Motor neuron (in vitro differentiated cells): ENCODE results near the gene IL32. TPM values are rescaled to one million over a fixed set of nuclear protein-coding genes. Genes with fewer than 3 reads are reported as not detected.
"Not testable (repeated sequence)": the region's sequence is repeated elsewhere in the genome, so short reads cannot be mapped to it uniquely, and the experiment has no call there.

Experiments used
- ATAC-seq, 8 experiments: fragments of 200-7000 bp; cut with Tn5 transposase; replicated peaks in 6 of 8; 2 replicates each; pipeline ENCODE4 v1.8.0; 2021; ENCODE audit warnings: mild to moderate bottlenecking in 8 of 8, moderate library complexity in 8 of 8
- H3K27ac ChIP-seq, 2 donors: fragments of 250-450 bp; sonication (Bioruptor Pico); 2 replicates each; pipeline ENCODE4 v1.9.0; 2021; ENCODE audit warnings: antibody characterized with exemption in 2 of 2, mild to moderate bottlenecking in 2 of 2, moderate library complexity in 1 of 2
- H3K4me1 ChIP-seq, 2 donors: fragments of 250-450 bp; sonication (Bioruptor Pico); replicated peaks in 1 of 2; 2 replicates each; pipeline ENCODE4 v1.6.1; 2021; ENCODE audit warnings: antibody characterized with exemption in 2 of 2, mild to moderate bottlenecking in 2 of 2, moderate library complexity in 1 of 2
- H3K4me3 ChIP-seq, 5 donors: fragments of 250-450 bp; sonication (Bioruptor Pico); 2 replicates each; pipeline ENCODE4 v1.9.0; 2021; ENCODE audit warnings: antibody characterized with exemption in 5 of 5, mild to moderate bottlenecking in 5 of 5, moderate library complexity in 4 of 5
- WGBS, 10 experiments: fragments of 450-650 bp; shearing (Covaris generic); methylation state at CpG; one replicate each; pipeline ENCODE4 v1.0.0; 2022; 5-methylcytosine and 5-hydroxymethylcytosine counted together
- in situ Hi-C, 9 experiments: fragments of 400-800 bp; cut with MboI; loops; one replicate each; pipeline ENCODE4 v1.15.0; 2021; ENCODE audit warnings: low sequenced_read_pairs in 9 of 9, low pct_unique_long_range_greater_than_20kb in 2 of 9; ENCODE audit not compliant: unreplicated experiment in 9 of 9
- total RNA-seq, 8 experiments: library from RNA; unstranded; fragments of 300-600 nt; gene quantifications; 2 replicates each; pipeline versions ENCODE4 v1.2.3 to v1.2.4, GENCODE V29; 2022

Gene IL32
- total RNA-seq, 8 experiments from 2014 or later, result 0.22 to 41.3 (median 4.0) TPM

DNA sequence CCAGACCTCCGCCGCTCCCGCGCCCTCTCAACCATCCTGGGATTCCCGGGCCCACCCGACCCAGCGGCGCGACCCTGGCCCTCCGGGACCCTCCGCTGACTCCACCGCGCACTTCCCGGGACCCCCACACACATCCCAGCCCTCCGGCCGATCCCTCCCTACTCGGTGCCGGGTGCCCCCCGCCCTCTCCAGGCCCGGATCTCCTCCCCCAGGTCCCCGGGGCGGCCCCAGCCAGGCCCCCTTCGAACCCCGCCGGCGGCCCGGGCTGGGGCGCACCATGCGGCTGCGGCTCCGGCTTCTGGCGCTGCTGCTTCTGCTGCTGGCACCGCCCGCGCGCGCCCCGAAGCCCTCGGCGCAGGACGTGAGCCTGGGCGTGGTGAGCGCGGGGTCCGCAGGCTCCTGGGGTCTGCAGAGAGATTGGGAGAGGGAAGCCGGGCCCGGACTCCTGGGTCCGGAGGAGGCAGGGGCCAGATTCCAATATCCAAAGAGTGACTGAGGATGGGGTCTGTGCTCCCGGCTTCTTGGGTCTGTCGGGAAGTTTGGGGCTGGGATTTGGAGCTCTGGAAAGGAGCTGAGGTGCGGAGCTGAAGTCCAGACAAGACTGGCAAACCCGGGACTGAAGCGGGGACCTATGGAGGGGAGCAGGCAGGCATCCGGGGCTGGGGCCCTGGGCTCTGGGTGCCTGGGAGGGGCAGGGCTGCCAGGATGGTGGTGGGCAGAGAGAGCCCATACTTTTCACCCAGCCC, 18.6 kb upstream of the IL32 start:
- in situ Hi-C loops, result loop anchor here in 1 of 9 experiments (25.0 kb wide), 1 partner anchor 90 kb away; the partner anchor contains the start of gene ZNF213
- no peak overlapping the region for H3K27ac ChIP-seq
- H3K4me1 ChIP-seq, result peaks cover 8 to 9% of the 10 kb centered on the region in 2 donors
- peak in 6 of 8 experiments; percentile 5 to 15 (median 12) for ATAC-seq
- 4% methylated on average over 5 of the region's 54 CpGs; no CpG with 5 or more reads in 9 of the 10 experiments for WGBS, 10 experiments
- H3K4me3 ChIP-seq, result peak overlapping the region in 1 of 5 donors; percentile 36

DNA sequence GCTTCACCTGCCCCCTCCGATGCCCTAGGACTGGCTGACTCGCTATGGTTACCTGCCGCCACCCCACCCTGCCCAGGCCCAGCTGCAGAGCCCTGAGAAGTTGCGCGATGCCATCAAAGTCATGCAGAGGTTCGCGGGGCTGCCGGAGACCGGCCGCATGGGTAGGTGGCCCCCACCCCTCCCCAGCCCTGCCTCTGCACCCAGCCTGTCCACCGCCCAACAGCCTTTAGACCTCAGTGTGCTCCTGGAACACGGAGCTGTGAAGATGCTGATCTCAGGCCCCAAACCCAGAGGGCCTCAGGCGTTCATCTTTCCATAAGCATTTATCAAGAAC, 18.1 kb upstream of the IL32 start:
- in situ Hi-C loops, result loop anchor here in 1 of 9 experiments (25.0 kb wide), 1 partner anchor 90 kb away; the partner anchor contains the start of gene ZNF213
- 0 to 34% (median 20%) methylated on average over 1 to 3 of the region's 13 CpGs; no CpG with 5 or more reads in 7 of the 10 experiments for WGBS, 10 experiments
- Histone ChIP-seq H3K4me1 (peaks cover 8 to 9% of the 10 kb centered on the region in 2 donors), H3K4me3 (no peak overlapping the region), H3K27ac (no peak overlapping the region)
- no peak for ATAC-seq

DNA sequence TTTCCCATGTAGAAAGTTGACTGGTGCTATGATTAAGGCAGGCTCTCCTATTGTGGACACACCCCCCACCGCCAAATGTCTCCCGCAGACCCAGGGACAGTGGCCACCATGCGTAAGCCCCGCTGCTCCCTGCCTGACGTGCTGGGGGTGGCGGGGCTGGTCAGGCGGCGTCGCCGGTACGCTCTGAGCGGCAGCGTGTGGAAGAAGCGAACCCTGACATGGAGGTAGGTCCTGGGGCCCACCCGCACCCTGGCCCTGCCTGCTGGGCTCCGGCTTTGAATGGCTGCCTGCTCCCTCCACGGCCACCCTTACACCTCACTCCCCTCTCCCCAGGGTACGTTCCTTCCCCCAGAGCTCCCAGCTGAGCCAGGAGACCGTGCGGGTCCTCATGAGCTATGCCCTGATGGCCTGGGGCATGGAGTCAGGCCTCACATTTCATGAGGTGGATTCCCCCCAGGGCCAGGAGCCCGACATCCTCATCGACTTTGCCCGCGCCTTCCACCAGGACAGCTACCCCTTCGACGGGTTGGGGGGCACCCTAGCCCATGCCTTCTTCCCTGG, 15.4 kb upstream of the IL32 start:
- 78 to 96% (median 88%) methylated on average over 4 to 16 of the region's 26 CpGs; no CpG with 5 or more reads in 6 of the 10 experiments for WGBS, 10 experiments
- Histone ChIP-seq H3K4me3 (no peak overlapping the region), H3K27ac (no peak overlapping the region), H3K4me1 (peaks cover 8 to 9% of the 10 kb centered on the region in 2 donors)
- in situ Hi-C loops, result loop anchor here in 1 of 9 experiments (25.0 kb wide), 1 partner anchor 87 kb away; the partner anchor contains the start of gene ZNF213
- no peak for ATAC-seq

DNA sequence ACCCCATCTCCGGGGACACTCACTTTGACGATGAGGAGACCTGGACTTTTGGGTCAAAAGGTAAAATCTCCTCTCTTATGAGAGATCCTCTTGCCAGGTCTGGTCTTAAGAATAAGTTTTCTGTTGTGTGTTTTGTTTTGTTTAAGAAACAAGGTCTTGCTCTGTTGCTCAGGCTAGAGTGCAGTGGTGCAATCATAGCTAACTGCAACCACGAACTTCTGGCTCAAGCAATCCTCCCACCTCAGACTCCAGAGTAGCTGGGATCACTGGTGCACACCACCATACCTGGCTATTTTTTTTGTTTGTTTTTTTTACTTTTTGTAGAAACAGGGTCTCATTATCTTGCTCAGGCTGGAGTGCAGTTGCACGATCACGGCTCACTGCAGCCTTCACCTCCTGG, 15.0 kb upstream of the IL32 start:
- no peak for ATAC-seq

DNA sequence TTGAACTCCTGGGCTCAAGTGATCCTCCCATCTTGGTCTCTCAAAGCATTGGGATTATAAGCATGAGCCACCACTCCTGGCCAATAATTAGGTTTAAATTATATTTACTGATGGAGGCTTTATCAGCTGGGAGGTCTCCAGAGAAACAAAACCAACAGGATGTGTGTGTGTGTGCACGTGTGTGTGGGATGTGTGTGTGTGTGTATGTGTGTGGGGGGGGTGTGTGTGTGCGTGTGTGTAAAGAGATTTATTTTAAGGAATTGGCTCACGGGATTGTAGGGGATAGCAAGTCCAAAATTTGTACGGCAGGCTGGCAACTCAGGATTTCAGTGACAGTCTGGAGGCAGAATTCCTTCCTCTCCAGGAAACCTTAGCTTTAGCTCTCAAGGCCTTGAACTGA, 14.4 kb upstream of the IL32 start:
- Histone ChIP-seq H3K4me1 (peaks cover 3 to 8% of the 10 kb centered on the region in 2 donors), H3K27ac (no peak overlapping the region), H3K4me3 (no peak overlapping the region)
- no peak for ATAC-seq
- WGBS, 10 experiments, result 50 to 88% (median 83%) methylated on average over 4 of the region's 4 CpGs; no CpG with 5 or more reads in 7 of the 10 experiments
- in situ Hi-C loops, result no loop called here

More for the DNA sequence above, 15.0 kb upstream of the IL32 start:
- WGBS, 10 experiments, result 60 to 100% (median 85%) methylated on average over 1 to 5 of the region's 5 CpGs; no CpG with 5 or more reads in 5 of the 10 experiments
- no peak overlapping the region for H3K27ac ChIP-seq
- H3K4me3 ChIP-seq, result no peak overlapping the region
- peaks cover 7 to 8% of the 10 kb centered on the region in 2 donors for H3K4me1 ChIP-seq
- in situ Hi-C loops, result no loop called here

DNA sequence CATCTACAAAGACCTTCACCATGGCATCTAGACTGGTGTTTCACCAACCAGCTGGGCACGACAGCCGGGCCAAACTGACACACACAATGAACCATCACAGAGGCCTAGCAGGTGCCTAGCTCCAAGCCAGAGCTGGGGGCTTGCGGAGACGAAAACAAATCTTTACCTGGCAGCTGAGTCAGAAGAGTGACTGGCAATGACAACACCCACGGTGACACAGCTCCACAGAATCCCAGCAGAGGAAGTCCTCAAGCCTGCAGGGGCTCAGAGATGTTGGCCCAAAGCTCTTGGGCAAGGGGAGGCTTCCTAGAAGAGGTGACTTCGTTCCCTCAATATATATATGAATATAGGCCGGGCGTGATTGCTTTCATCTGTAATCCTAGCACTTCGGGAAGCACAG, 13.9 kb upstream of the IL32 start:
- 69 to 87% (median 76%) methylated on average over 2 to 5 of the region's 9 CpGs; no CpG with 5 or more reads in 6 of the 10 experiments for WGBS, 10 experiments
- in situ Hi-C loops, result no loop called here

DNA sequence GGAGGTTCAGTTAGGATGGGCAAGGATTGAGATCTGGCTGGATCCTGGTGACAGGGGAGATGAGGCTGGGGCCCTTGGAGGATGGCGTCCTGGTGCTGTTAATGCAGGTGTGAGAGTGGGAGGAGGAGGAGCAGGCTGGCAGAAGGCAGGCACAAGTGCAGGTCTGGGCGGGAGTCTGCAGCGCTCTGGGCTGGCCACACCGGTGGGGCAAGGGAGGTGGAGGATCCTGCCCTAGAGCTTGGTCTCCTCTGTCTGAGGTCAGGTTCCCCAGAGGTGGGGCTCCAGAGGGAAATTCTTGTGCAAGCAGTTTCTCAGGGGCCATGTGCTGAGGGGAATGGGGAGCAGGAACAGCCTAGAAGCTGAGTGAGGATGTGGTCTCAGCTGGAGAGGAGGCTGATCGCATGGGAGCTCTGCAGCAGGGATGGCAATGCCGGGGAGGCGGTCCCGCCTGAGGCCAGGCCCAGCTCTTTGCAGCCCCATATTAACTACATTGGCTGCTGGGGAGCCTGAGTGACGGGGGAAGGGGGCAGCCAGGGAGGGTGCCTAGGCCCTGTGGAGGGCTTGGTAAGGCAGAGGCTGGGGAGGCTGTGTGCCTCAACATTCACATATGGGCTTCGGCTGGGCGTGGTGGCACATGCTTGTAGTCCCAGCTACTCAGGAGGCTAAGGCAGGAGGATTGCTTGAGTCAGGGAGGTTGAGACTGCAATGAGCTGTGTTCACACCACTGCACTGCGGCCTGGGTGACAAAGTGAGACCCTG, 12.7 kb upstream of the IL32 start:
- ATAC-seq, result peak in 3 of 8 experiments; percentile 14 to 45 (median 27)
- no CpG with 5 or more reads among the region's 12 CpGs for WGBS, 10 experiments
- in situ Hi-C loops, H3K4me1 ChIP-seq, H3K27ac ChIP-seq, H3K4me3 ChIP-seq: not testable (repeated sequence)

More for the DNA sequence above, 13.9 kb upstream of the IL32 start:
- Histone ChIP-seq H3K4me3 (no peak overlapping the region), H3K27ac (no peak overlapping the region), H3K4me1 (peaks cover 0 to 4% of the 10 kb centered on the region in 2 donors)
- no peak for ATAC-seq

DNA sequence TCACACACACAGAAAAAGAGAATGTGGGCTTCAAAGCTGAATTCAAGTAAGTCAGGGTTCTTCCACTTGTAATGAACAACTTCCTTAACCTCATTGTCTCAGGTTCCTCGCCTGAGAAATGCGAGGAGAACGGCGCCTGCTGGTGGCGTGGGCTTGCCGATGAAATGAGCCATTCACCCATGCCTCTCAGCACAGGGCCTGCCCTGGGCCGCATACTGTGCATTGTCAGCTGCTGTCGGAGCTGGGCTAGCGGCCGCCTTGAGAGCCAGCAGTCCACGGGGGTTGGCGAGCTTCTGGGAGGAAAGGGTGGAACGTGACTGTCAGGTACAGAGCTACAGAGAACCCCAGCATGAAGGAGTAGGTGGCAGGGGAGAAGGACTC, 12.1 kb upstream of the IL32 start:
- in situ Hi-C loops, result not testable (repeated sequence)
- WGBS, 10 experiments, result no CpG with 5 or more reads among the region's 13 CpGs

DNA sequence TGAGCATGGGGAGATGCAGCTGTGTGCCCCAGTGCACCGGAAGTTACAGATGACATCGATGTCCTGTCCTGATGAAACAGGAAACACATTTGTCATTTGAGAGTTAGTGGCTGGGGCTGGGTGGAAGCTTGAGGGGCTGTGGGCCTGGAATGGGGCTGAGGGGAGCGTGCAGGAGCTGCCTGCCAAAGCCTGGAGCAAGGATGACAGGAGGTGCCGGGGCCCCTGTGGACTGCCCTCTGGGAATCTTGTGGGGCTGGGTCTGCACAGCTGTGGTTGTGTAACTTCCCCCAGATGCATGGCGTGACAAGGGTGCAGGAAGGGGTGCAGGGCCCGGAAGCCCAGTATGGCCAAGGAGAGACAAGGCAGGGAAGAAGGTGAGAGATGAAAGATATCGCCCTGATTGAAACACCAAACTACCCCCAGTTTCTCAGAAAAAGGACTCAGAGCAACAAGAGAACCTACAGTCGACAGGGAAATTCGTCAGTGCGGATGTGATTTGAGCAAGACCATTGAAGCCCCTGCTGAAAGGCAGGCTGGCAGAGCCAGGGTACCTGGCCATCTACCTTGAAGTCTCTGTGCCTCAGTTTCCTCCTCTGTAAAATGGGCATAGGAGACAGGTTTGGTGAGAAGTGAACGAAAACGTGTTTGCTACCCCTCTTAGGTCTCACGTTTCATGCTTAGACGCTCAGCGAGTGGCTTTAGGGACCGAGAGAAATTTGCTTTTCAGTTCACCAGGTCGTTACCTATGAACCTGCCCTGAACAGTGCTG, 10.3 kb upstream of the IL32 start:
- in situ Hi-C loops, result no loop called here
- 68 to 92% (median 75%) methylated on average over 2 to 12 of the region's 17 CpGs; no CpG with 5 or more reads in 5 of the 10 experiments for WGBS, 10 experiments
- no peak for ATAC-seq

More for the DNA sequence above, 12.1 kb upstream of the IL32 start:
- not testable (repeated sequence) for ATAC-seq, H3K4me3 ChIP-seq, H3K4me1 ChIP-seq, H3K27ac ChIP-seq

DNA sequence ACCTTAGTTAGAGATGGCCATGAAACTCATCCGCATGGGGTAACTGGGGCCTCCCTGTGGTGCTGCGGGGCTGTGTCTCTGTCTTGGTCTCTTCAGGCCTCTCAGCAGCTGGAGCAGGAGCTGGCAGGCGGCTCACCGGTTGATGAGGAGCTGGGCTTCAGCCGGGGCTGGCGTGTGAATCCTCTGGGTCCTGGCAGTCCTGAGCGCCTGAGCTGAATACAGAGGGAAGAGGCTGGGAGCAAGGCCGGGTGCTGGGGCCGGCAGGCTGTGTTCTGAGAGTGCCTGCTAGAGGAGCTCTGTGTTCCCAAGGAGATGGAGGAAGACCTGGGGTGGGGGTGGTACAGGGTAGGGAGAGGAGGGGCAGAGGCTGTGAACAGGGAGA, 9.7 kb upstream of the IL32 start:
- in situ Hi-C loops, H3K27ac ChIP-seq, H3K4me3 ChIP-seq, ATAC-seq, H3K4me1 ChIP-seq: not testable (repeated sequence)
- 40 to 67% (median 43%) methylated on average over 2 to 4 of the region's 9 CpGs; no CpG with 5 or more reads in 6 of the 10 experiments for WGBS, 10 experiments

More for the DNA sequence above, 10.3 kb upstream of the IL32 start:
- Histone ChIP-seq H3K27ac (no peak overlapping the region), H3K4me3 (no peak overlapping the region), H3K4me1 (peaks cover 3 to 9% of the 10 kb centered on the region in 2 donors)

DNA sequence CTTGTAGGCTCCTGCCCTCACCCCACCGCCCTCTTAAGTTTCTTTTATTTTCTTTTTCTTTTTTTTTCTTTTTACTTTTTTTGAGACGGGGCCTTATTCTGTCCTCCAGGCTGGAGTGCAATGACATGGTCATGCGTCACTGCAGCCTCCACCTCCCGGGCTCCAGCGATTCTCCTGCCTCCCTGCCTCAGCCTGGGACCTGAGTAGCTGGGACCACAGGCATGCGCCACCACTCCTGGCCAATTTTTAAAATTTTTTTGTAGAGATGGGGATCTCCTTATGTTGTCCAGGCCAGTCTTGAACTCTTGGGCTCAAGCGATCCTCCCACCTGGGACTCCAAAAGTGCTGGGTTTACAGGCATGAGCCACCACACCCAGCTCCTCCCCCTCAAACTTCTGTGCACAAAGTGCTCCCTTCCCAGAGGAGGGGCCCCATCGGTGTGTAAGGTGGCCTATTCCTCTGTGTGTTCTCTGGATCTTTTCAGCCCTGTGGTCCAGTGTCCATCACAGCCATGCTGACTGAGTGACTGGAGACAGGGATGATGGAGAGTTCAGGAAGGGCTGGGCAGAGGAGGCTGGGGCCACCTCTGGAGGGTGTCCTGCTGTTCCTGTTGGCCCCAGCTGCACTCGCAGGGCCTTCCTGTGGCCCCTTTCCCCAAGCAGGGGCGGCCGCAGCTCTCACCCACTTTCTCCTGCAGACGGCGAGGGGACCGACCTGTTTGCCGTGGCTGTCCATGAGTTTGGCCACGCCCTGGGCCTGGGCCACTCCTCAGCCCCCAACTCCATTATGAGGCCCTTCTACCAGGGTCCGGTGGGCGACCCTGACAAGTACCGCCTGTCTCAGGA, 8.9 kb upstream of the IL32 start:
- ATAC-seq, result no peak
- no peak overlapping the region for H3K4me3 ChIP-seq
- H3K27ac ChIP-seq, result no peak overlapping the region
- peaks cover 3 to 9% of the 10 kb centered on the region in 2 donors for H3K4me1 ChIP-seq
- in situ Hi-C loops, result no loop called here
- 50 to 100% (median 80%) methylated on average over 1 to 6 of the region's 19 CpGs; no CpG with 5 or more reads in 1 of the 10 experiments for WGBS, 10 experiments
